Measurements from ENCODE around the gene TMEM178B. TPM values are rescaled to one million over a fixed set of nuclear protein-coding genes. Genes with fewer than 3 reads are reported as not detected.

The TMEM178B gene
- total and polyA plus RNA-seq, 2 of the 4 experiments (the other 2 are of a cell fraction): under 0.01 to 0.05 TPM

- Histone ChIP-seq H3K23ac (ENCODE audit: low read depth, low read length) (no peak overlapping the region), H2BK20ac (ENCODE audit: low read depth, low read length) (no peak overlapping the region), H4K5ac (ENCODE audit: low read depth, low read length) (no peak overlapping the region), H3K4ac (ENCODE audit: low read depth, low read length) (no peak overlapping the region), H3K9me1 (ENCODE audit: insufficient read depth, low read length) (no peaks in the 10 kb centered on the region), H4K8ac (ENCODE audit: low read depth in 2 of 2, low read length in 2 of 2) (no peak overlapping the region), H2BK5ac (ENCODE audit: low read depth, low read length, poor library complexity, severe bottlenecking) (no peak overlapping the region), H3K14ac (replicated peaks; ENCODE audit: low read depth, low read length) (no peak overlapping the region), H2AK5ac (ENCODE audit: low read depth, low read length) (no peak overlapping the region), H3K4me2 (ENCODE audit: low read depth, low read length) (no peak overlapping the region), H2BK120ac (ENCODE audit: low read depth, low read length) (no peak overlapping the region), H3K9ac (ENCODE audit: low read depth, low read length) (no peak overlapping the region), H3K9me3 (ENCODE audit: control insufficient read depth, insufficient read depth, low read length) (peaks cover 12% of the 10 kb centered on the region; the same call in 1 of the 2 replicates), H3K27me3 (ENCODE audit: control insufficient read depth, insufficient read depth, low read length) (no peaks in the 10 kb centered on the region), H3K36me3 (ENCODE audit: control insufficient read depth, insufficient read depth, low read length) (no peaks in the 10 kb centered on the region), H4K91ac (ENCODE audit: insufficient read depth, low read depth, low read length) (no peak overlapping the region), H3K56ac (ENCODE audit: extremely low read depth, insufficient read depth, low read length) (no peak overlapping the region), H3K4me3 (ENCODE audit: insufficient read depth, low read depth, low read length) (no peak overlapping the region), H3K79me1 (ENCODE audit: low read depth in 1 of 2, low read length in 2 of 2) (no peaks in the 10 kb centered on the region), H3K18ac (ENCODE audit: low read depth, low read length) (no peak overlapping the region), H4K20me1 (ENCODE audit: insufficient read depth, low read length) (no peaks in the 10 kb centered on the region), H2BK15ac (ENCODE audit: low read depth, low read length) (no peak overlapping the region), H2AK9ac (replicated peaks; ENCODE audit: low read depth, low read length, poor library complexity) (no peak overlapping the region), H2AFZ (replicated peaks; ENCODE audit: low read length, poor library complexity) (no peak overlapping the region), H3K4me1 (ENCODE audit: control insufficient read depth, insufficient read depth, low read length) (no peaks in the 10 kb centered on the region), H3K27ac (ENCODE audit: insufficient read depth, low read length) (no peak overlapping the region)
- no TSS peak for BruUV-seq (replicated peaks)
- dilution Hi-C loops (cut with HindIII; ENCODE audit: low sequenced_read_pairs, unreplicated experiment) (no loop called here), intact Hi-C loops (cut with micrococcal nuclease) (no loop called here), in situ Hi-C loops (cut with MboI; ENCODE audit: low sequenced_read_pairs) (no loop called here)
- no CpG with 5 or more reads among the region's 4 CpGs for WGBS, 2 experiments (ENCODE audit: extremely low coverage in 2 of 2, insufficient read length in 1 of 2)
- ChIA-PET POLR2A (ENCODE audit: unreplicated experiment) (no interaction called here), CTCF (no interaction called here)
- TF ChIP-seq MXI1 (IDR thresholded peaks at IDR 0.05; ENCODE audit: borderline replicate concordance, low read depth, low read length) (no peak), MAZ (IDR thresholded peaks at IDR 0.05; ENCODE audit: borderline replicate concordance, low read depth, low read length) (no peak), POLR2A (IDR thresholded peaks at IDR 0.05; ENCODE audit: low read depth, low read length) (no peak), BHLHE40 (IDR thresholded peaks at IDR 0.05; ENCODE audit: low read depth, low read length) (no peak), CHD1 (IDR thresholded peaks at IDR 0.05; ENCODE audit: low read depth, low read length) (no peak), NFE2L2 (IDR thresholded peaks at IDR 0.05; ENCODE audit: low read depth, low read length) (no peak), SMC3 (IDR thresholded peaks at IDR 0.05; ENCODE audit: low read depth, low read length) (no peak), MAFK (IDR thresholded peaks at IDR 0.05; ENCODE audit: low read depth, low read length) (no peak), RAD21 (IDR thresholded peaks at IDR 0.05; ENCODE audit: low read length) (no peak), RCOR1 (IDR thresholded peaks at IDR 0.05; ENCODE audit: insufficient replicate concordance, low read length) (no peak), FOS (IDR thresholded peaks at IDR 0.05; ENCODE audit: low read depth, low read length) (no peak), USF2 (IDR thresholded peaks at IDR 0.05; ENCODE audit: low read depth, low read length) (no peak), ELK1 (IDR thresholded peaks at IDR 0.05; ENCODE audit: borderline replicate concordance, low read depth, low read length) (no peak), CEBPB (IDR thresholded peaks at IDR 0.05; ENCODE audit: low read depth, low read length) (no peak), CTCF (conservative IDR thresholded peaks at IDR 0.05; ENCODE audit: low read depth, low read length) (no peak), RFX5 (IDR thresholded peaks at IDR 0.05; ENCODE audit: low read depth, low read length) (no peak)
- DNase-seq (no peak), ATAC-seq (ENCODE audit: low read depth) (no peak)
Observed at GRCh38 chr7:141393056-141393455, 319.2 kb downstream of the TMEM178B start.

All from IMR-90 (cell line).